Panc1 (cell line): Measurements from ENCODE around the gene ISCU. TPM values are rescaled to one million over a fixed set of nuclear protein-coding genes. Genes with fewer than 3 reads are reported as not detected.

Experiments
- ATAC-seq: fragments of 200-7000 bp; cut with Tn5 transposase; 2 replicates; pipeline ENCODE4 v1.9.1; 2020; ENCODE audit warnings: mild to moderate bottlenecking, moderate library complexity
- BruUV-seq: library from RNA; stranded (reverse); fragments of 400-500 nt; replicated peaks from 2 replicates; lab custom pipeline; 2021; lab: Mats Ljungman, UMichigan
- CTCF ChIA-PET: fragments of 300-600 bp; sonication (Branson Sonifier 250); formaldehyde crosslinking; loops from one replicate; lab custom pipeline; 2022; ENCODE audit warnings: antibody characterized with exemption; lab: Charles Lee
- POLR2A ChIA-PET: fragments of 300-600 bp; sonication (Branson Sonifier 250); formaldehyde crosslinking; loops from one replicate; lab custom pipeline; 2022; ENCODE audit warnings: antibody characterized with exemption; lab: Charles Lee
- DNase-seq: peaks from one replicate; pipeline ENCODE4 v3.0.0-alpha.2; 2010; ENCODE audit warnings: low read depth, low spot score
- H3K27ac ChIP-seq: 2 replicates; pipeline ENCODE4 v1.5.1; 2011; ENCODE audit warnings: mild to moderate bottlenecking, low read length, inconsistent platforms
- H3K27me3 ChIP-seq: fragments of 200-500 bp; sonication (Bioruptor generic); 2 replicates; pipeline ENCODE4 v1.6.0; 2014; ENCODE audit warnings: low read length, inconsistent platforms; ENCODE audit not compliant: control insufficient read depth, insufficient read depth
- H3K36me3 ChIP-seq: fragments of 200-500 bp; sonication (Bioruptor generic); 2 replicates; pipeline ENCODE4 v1.5.1; 2014; ENCODE audit warnings: inconsistent platforms, mild to moderate bottlenecking, low read length, moderate library complexity; ENCODE audit not compliant: control insufficient read depth, insufficient read depth
- H3K4me1 ChIP-seq: 2 replicates; pipeline ENCODE4 v1.5.1; 2011; ENCODE audit warnings: inconsistent platforms, mild to moderate bottlenecking, low read length, moderate library complexity; ENCODE audit not compliant: control insufficient read depth, insufficient read depth
- H3K4me3 ChIP-seq, 2 experiments: 2 replicates each; pipeline ENCODE4 v1.5.1; 2011 to 2012; ENCODE audit warnings: low read depth in 2 of 2, low read length in 2 of 2, mild to moderate bottlenecking in 2 of 2, inconsistent platforms in 1 of 2, moderate library complexity in 1 of 2
- H3K9me3 ChIP-seq: fragments of 200-500 bp; sonication (Bioruptor generic); 2 replicates; pipeline ENCODE4 v1.5.1; 2014; ENCODE audit warnings: low read depth, mild to moderate bottlenecking, inconsistent platforms, low read length, moderate library complexity; ENCODE audit not compliant: control insufficient read depth, insufficient read depth
- POLR2AphosphoS5 ChIP-seq: IDR thresholded peaks from 2 replicates; pipeline ENCODE4 v1.6.1; 2012; ENCODE audit warnings: mild to moderate bottlenecking, low read depth, low read length, moderate library complexity
- SIN3A ChIP-seq: IDR thresholded peaks from 2 replicates; pipeline ENCODE4 v1.6.1; 2012; ENCODE audit warnings: low read depth, mild to moderate bottlenecking, low read length, moderate library complexity, borderline replicate concordance; ENCODE audit not compliant: insufficient read depth
- TCF7L2 ChIP-seq: IDR thresholded peaks from 2 replicates; pipeline ENCODE4 v1.6.1; 2011; ENCODE audit warnings: mild to moderate bottlenecking, low read depth, low read length, inconsistent platforms
- in situ Hi-C: cut with HindIII; loops from 2 replicates; pipeline ENCODE4 v1.10.0; 2016; ENCODE audit warnings: low sequenced_read_pairs, low pct_unique_long_range_greater_than_20kb
- intact Hi-C: fragments of 100-400 bp; cut with micrococcal nuclease; formaldehyde crosslinking; loops from one replicate; pipeline ENCODE4 v1.10.0; 2022; ENCODE audit not compliant: unreplicated experiment
- total RNA-seq: library from RNA; stranded (reverse); gene quantifications from one replicate; pipeline ENCODE4 v1.2.1, GENCODE V29; 2021; ENCODE audit not compliant: unreplicated experiment
- TF ChIP-seq, protein P1 (sequence below), 2 experiments: IDR thresholded peaks; 2 replicates each; pipeline ENCODE4 v1.6.1; 2011 to 2012; ENCODE audit warnings: low read depth in 2 of 2, control low read depth in 1 of 2, low read length in 1 of 2, mild to moderate bottlenecking in 1 of 2, moderate library complexity in 1 of 2; ENCODE audit not compliant: insufficient read depth in 1 of 2
- TF ChIP-seq, protein P2 (sequence below): fragments of 450-650 bp; IDR thresholded peaks from 2 replicates; pipeline ENCODE4 v1.5.1; 2017; ENCODE audit warnings: mild to moderate bottlenecking

Gene ISCU
- total RNA-seq, 1 experiment from 2014 or later: 66.1 TPM

DNA sequence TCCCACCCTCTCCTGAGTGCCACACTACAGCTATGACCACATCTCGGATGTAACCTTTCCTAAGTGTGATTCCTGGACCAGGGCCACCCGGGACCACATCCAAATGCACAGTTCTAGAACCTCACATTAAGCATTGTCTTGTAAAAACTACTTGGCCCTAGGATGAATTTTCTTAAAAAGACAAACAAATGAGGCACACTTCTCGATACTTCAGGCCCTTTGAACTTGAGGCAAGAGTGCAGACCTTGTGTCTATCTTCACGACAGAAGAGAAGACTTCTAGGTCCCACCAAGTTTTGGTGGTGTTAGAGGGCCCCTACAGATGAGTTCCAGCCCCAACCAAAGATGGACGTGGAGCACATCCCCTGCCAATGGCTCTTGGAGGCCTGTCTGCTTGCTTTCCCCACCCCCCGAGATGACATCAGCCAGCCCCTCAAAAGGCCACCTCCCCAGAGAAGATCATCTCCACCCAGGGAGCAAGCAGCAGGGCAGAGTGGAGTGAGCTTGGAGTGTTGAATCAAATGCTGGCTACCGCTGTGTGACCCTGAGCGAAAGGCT is 9.3 kb downstream of the ISCU start:
- ChIA-PET POLR2A (no interaction called here), CTCF (interaction anchor here (1.5 kb wide), 1 partner anchor 46 kb away, joined by 8 read pairs; no protein-coding TSS in a partner anchor)
- ATAC-seq: no peak
- no peak for DNase-seq
- Histone ChIP-seq H3K9me3 (no peaks in the 10 kb centered on the region), H3K27me3 (no peaks in the 10 kb centered on the region), H3K4me3 (no peak overlapping the region), H3K27ac (no peak overlapping the region), H3K4me1 (no peaks in the 10 kb centered on the region), H3K36me3 (peaks cover 8% of the 10 kb centered on the region)
- intact Hi-C loops: no loop called here
- in situ Hi-C loops: no loop called here
- no TSS peak for BruUV-seq
- TF ChIP-seq POLR2AphosphoS5 (no peak), SIN3A (no peak), TCF7L2 (no peak)
- TF ChIP-seq, protein P1, sequence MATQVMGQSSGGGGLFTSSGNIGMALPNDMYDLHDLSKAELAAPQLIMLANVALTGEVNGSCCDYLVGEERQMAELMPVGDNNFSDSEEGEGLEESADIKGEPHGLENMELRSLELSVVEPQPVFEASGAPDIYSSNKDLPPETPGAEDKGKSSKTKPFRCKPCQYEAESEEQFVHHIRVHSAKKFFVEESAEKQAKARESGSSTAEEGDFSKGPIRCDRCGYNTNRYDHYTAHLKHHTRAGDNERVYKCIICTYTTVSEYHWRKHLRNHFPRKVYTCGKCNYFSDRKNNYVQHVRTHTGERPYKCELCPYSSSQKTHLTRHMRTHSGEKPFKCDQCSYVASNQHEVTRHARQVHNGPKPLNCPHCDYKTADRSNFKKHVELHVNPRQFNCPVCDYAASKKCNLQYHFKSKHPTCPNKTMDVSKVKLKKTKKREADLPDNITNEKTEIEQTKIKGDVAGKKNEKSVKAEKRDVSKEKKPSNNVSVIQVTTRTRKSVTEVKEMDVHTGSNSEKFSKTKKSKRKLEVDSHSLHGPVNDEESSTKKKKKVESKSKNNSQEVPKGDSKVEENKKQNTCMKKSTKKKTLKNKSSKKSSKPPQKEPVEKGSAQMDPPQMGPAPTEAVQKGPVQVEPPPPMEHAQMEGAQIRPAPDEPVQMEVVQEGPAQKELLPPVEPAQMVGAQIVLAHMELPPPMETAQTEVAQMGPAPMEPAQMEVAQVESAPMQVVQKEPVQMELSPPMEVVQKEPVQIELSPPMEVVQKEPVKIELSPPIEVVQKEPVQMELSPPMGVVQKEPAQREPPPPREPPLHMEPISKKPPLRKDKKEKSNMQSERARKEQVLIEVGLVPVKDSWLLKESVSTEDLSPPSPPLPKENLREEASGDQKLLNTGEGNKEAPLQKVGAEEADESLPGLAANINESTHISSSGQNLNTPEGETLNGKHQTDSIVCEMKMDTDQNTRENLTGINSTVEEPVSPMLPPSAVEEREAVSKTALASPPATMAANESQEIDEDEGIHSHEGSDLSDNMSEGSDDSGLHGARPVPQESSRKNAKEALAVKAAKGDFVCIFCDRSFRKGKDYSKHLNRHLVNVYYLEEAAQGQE (IDR thresholded peaks at IDR 0.05; ENCODE audit: insufficient read depth in 1 of 2, low read depth in 2 of 2, low read length in 1 of 2): no peak
- TF ChIP-seq, protein P2, sequence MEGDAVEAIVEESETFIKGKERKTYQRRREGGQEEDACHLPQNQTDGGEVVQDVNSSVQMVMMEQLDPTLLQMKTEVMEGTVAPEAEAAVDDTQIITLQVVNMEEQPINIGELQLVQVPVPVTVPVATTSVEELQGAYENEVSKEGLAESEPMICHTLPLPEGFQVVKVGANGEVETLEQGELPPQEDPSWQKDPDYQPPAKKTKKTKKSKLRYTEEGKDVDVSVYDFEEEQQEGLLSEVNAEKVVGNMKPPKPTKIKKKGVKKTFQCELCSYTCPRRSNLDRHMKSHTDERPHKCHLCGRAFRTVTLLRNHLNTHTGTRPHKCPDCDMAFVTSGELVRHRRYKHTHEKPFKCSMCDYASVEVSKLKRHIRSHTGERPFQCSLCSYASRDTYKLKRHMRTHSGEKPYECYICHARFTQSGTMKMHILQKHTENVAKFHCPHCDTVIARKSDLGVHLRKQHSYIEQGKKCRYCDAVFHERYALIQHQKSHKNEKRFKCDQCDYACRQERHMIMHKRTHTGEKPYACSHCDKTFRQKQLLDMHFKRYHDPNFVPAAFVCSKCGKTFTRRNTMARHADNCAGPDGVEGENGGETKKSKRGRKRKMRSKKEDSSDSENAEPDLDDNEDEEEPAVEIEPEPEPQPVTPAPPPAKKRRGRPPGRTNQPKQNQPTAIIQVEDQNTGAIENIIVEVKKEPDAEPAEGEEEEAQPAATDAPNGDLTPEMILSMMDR: no peak

DNA sequence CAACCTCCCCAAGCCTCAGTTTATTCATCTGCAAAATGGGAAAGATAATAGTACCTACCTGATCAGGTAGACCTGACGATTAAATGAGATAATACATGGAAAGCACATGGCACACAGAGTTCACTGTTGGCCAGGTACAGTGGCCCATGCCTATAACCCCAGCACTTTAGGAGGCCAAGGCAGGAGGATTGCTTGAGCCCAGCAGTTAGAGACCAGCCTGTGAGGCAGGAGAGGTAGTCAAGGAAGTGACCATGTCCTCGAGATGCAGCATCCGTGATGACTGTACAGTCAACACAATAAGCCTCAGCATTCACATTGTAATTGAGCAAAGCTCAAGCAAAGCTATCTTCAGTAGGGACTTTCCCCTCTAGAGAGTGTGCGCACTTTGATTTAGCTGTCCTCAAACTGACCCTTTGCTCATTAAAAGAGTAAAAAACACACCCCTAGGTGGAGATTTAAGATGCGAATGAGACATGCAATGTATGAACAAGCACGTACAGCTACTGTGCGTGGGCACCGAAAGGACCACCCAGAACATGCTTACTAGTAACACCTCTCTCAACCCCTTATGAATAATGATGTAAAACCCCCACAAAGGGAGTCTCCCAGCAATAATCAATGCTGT is 9.9 kb downstream of the ISCU start:
- H3K9me3 ChIP-seq: no peaks in the 10 kb centered on the region
- in situ Hi-C loops (no loop called here), intact Hi-C loops (no loop called here)
- H3K27me3 ChIP-seq: no peaks in the 10 kb centered on the region
- no peak overlapping the region for H3K4me3 ChIP-seq
- ChIA-PET CTCF (no interaction called here), POLR2A (no interaction called here)
- TF ChIP-seq, protein P1 (IDR thresholded peaks at IDR 0.05; ENCODE audit: insufficient read depth in 1 of 2, low read depth in 2 of 2, low read length in 1 of 2): no peak
- TF ChIP-seq, protein P2: no peak
- TF ChIP-seq TCF7L2: no peak
- no peak for TF ChIP-seq POLR2AphosphoS5
- TF ChIP-seq SIN3A: no peak
- H3K4me1 ChIP-seq: no peaks in the 10 kb centered on the region
- H3K36me3 ChIP-seq: peaks cover 3% of the 10 kb centered on the region
- no peak for ATAC-seq
- DNase-seq: no peak
- no peak overlapping the region for H3K27ac ChIP-seq
- BruUV-seq: no TSS peak
